ENCODE data around the gene CD164.
"Not testable (repeated sequence)": the region's sequence is repeated elsewhere in the genome, so short reads cannot be mapped to it uniquely, and the experiment has no call there.

CD164 gene

GRCh38 chr6:109340811-109341210, 41.5 kb downstream of the CD164 start:
- no peak for DNase-seq

- DNase-seq: no peak
Observed at GRCh38 chr6:109339906-109340678, 42.2 kb downstream of the CD164 start.

- no peak for DNase-seq
Observed at GRCh38 chr6:109336221-109336961, 45.9 kb downstream of the CD164 start.

- not testable (repeated sequence) for DNase-seq
Observed at GRCh38 chr6:109333870-109334269, 48.4 kb downstream of the CD164 start.

- no peak for DNase-seq
Observed at GRCh38 chr6:109332748-109333147, 49.5 kb downstream of the CD164 start.

GRCh38 chr6:109331081-109331480, 51.2 kb downstream of the CD164 start:
- no peak for DNase-seq

- DNase-seq: no peak
Observed at GRCh38 chr6:109330263-109330662, 52.0 kb downstream of the CD164 start.

- no peak for DNase-seq
Observed at GRCh38 chr6:109328629-109329028, 53.6 kb downstream of the CD164 start.

GRCh38 chr6:109327959-109328358, 54.3 kb downstream of the CD164 start:
- no peak for DNase-seq

GRCh38 chr6:109327491-109327890, 54.8 kb downstream of the CD164 start:
- no peak for DNase-seq

GRCh38 chr6:109326351-109326750, 55.9 kb downstream of the CD164 start:
- no peak for DNase-seq

- DNase-seq: no peak
Observed at GRCh38 chr6:109325400-109325801, 56.9 kb downstream of the CD164 start.

GRCh38 chr6:109323241-109323640, 59.0 kb downstream of the CD164 start:
- no peak for DNase-seq

- peak in 1 of 2 donors; percentile 22 for DNase-seq
Observed at GRCh38 chr6:109322825-109323224, 59.4 kb downstream of the CD164 start.

GRCh38 chr6:109321752-109322151, 60.5 kb downstream of the CD164 start:
- no peak for DNase-seq

GRCh38 chr6:109320072-109320471, 62.2 kb downstream of the CD164 start:
- DNase-seq: no peak

GRCh38 chr6:109318328-109318876, 63.9 kb downstream of the CD164 start:
- no peak for DNase-seq

- DNase-seq: no peak
Observed at GRCh38 chr6:109316909-109317308, 65.4 kb downstream of the CD164 start.
